Stimulated activated CD4-positive, alpha-beta T cell treated with anti-CD3 and anti-CD28 coated beads, Interleukin-15, amount 100 ng/mL, for 24 hours (primary cell): ENCODE results near the gene SYNDIG1L.
"Not testable (repeated sequence)": the region's sequence is repeated elsewhere in the genome, so short reads cannot be mapped to it uniquely, and the experiment has no call there.

Experiments used
- DNase-seq: peaks from one replicate; pipeline ENCODE4 v3.0.0-alpha.2; 2020

Gene SYNDIG1L

DNA sequence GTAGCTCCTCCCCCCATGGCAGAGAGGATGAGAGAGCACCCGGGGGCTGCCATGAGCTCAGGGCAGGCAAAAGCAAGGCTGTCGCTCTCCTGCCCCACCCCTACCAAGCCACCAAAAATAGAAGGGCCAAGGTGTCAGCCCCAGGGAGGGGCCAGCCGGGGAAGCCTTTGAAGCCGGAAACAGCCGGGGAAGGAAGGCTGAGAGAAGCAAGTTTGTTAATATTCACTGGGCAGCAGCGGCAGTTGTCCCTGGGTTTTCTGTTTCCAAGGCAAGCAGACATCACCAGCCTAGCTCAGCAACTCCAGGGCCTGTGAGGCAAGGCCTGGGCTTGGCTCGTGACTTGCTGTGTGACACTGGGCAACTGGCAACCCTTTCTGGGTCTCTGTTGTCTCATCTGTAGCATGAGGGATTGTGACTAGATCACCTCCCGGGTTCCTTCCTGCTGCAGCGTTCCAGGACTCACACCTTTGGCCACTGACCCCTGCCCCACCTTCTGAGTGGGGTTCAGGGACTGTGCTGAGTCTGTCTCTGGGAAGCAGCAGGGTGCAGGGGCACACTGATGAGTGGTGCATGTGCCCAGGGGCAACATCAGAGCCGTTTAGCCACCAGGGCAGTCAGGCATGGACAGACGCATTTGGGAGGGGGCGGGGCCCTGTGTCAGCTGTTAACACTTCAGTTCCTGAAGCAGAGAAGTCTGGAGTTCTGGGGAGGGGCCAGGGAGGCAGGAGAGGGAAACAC lies 24.3 kb downstream of the SYNDIG1L start:
- DNase-seq = peak; percentile 70

DNA sequence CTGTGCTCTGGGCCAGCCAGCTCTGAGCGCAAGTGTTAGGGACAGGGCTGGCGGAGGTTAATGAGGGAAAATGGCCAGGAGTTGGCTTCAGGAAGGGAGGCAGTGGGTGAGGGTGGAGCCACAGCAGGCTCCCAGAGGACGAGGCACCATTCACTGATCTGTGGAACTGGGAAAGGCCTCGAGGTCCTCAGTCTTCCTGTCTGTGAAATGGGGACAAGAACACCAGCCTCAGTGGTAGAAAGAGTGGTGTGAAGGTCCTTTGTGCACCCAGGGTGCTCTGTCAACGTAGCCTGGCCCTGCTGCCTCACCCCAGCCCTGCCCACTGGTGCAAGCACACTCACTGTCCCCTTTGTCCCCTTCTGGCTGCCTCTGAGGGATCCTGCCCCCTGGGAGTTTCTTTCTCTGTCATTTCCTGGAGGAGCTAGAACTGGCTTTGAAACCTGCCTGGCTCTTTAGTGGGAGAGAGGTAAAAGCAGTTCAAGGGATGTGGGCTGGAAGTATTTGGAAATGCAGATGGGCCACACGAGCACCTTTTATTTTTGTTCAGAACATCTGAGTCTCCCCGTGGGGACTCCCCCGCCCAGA lies 25.0 kb downstream of the SYNDIG1L start:
- DNase-seq = no peak

DNA sequence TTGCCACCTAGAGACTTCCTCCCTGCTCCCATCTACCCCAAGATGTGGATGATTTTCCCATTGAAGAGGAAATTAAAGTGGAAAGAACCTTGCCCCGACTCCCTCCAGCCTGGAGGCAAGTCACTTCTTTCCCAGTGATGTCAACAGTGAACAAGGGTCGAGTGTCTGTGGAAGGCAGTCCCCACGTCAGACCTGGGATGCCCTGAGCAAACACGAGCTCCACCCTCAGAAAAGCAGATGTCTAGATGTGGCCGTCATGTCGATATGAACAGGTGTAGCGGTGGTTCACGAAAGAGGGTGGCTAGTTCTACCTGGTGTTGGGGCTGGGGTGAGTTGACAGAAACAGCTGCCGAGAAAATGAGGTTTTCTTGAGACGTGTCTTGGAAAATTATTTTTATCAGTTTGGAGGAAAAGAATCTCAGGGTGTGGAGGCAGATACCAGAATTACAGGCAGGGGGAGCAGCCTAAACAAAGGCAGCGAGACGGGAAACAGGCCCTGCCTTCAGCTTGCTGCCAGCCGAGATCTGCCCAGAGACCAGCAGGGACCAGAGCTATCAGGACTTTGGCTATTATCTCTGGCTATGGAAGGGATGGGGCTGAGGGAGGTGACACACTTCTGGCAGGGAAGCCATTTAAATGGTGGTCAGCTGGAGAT lies 25.9 kb downstream of the SYNDIG1L start:
- no peak for DNase-seq

DNA sequence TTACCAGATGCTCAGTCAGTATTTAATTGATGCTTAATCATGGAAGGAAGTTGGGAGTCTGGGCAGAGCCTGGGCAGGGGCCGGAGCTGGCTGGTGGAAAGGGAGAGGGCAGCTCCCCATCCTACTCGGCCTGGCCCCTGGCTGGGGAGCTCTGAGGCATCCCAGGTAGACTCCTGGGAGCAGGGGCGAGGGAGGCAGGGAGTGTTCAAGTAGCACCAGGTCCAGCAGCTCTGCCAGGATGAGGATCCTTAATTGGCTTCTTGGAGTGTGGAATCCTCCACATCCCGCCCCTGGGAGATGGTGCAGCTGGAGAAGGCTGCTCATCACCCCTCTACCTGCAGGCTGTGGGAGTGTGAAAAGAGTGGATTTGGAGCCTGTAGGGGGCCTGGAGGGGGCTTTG lies 30.9 kb downstream of the SYNDIG1L start:
- DNase-seq = no peak

DNA sequence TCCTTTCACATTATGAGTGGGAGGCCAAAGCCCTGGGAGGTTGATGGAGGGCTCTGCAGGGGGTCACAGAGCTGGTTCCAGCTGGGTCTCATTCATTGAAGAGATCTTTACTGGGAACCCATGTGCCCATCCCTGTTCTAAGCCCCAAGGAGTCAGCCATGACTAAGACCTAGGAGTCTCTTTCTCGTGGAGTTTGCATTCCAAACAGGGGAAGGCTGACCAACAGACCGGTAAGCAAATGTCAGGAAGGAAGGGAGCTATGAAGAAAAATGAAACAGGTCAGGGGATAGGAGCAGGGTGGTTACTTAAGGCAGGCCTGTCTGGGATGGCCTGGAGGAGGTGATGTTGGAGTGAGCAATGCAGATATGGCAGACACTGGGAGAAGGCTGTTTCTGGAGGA lies 31.5 kb downstream of the SYNDIG1L start:
- no peak for DNase-seq

DNA sequence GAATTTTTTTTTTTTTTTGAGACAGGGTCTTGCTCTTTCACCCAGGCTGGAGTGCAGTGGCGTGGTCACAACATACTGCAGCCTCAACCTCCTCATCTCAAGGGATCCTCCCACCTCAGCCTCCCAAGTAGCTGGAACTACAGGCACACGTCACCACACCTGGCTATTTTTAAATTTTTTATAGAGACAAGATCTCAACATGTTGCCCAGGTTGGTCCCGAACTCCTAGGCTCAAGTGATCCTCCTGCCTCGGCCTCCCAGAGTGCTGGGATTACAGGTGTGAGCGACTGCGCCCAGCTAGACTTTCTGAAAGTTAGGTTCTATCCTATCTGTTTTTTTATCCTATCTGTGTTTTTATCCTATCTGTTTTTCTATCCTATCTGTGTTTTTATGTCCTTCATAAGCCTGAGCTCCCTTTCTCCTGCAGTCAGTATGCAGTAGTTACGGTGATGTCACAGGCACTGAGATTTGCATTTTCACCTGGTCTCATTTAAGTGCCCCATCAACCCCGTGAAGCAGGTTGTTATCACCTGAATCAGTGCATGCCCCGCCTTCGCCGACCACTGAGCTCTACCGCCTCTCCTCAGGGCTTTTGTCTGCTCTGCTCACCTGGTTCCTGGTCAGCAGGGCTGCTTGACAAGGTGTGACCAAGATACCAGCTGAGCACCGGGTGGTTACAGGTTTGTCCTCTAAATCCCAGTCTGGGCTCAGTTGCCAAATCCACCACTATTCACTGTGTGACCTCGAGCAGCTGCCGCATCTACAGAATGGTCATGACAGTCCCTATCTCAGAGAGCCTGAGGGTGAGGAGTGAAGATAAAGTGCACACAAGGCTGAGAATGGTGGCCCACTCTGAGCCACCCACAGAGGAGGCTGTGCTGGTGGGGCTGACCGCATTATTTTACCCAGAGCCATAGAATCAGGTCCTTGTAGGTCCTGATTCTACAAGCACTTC lies 33.1 kb downstream of the SYNDIG1L start:
- no peak for DNase-seq

DNA sequence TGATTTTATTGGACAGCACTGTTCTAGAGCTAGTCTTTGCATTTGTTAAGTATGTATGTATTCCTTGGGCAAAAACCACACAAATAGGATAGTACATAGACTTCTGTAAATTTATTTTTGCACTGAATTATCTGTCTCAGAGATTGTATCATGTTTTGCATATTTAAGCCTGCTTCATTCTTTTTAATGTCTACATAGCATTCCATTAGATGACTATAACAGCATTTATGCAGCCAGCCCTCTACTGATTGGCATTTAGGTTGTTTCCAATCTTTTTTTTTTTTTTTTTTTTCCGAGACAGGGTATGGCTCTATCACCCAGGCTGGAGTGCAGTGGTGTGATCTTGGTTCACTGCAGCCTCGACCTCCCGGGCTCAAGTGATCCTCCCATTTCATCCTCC lies 34.5 kb downstream of the SYNDIG1L start:
- DNase-seq = no peak

DNA sequence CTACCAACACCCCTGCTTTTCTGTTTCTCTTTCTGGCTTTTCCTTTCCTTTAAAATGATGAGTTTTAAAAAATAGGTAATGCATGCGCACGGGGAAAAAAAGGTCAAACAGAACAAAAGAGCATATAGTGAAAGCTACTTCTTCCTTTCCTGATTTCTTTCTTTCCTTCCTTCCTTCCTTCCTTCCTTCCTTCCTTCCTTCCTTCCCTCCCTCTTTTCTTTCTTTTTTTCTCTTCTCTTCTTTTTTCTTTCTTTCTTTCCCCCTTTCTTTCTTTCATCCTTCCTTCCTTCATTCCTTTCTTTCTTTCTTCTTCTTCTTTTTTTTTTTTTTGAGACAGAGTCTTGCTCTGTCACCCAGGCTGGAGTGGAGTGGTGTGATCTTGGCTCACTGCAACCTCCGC lies 35.5 kb downstream of the SYNDIG1L start:
- DNase-seq = not testable (repeated sequence)

DNA sequence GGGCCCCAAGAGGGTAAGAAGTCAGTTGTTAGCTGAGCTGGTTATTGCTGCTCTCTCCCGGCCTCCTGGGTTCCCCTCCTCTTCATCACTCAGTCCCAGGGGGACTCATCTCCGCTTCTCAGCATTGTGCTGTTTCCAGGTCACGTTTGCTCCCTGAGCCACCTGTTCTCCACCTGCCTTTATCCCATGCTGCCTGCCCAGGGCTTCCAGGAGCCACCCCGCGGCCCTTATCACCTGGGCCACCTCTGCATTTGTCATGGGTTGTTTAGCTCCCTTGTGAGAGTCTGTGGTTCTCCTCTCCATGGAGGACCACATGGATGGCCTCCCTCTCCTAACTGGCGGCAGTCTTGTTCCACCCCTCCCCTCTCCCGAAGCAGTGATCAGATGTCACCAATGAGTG lies 36.0 kb downstream of the SYNDIG1L start:
- no peak for DNase-seq

DNA sequence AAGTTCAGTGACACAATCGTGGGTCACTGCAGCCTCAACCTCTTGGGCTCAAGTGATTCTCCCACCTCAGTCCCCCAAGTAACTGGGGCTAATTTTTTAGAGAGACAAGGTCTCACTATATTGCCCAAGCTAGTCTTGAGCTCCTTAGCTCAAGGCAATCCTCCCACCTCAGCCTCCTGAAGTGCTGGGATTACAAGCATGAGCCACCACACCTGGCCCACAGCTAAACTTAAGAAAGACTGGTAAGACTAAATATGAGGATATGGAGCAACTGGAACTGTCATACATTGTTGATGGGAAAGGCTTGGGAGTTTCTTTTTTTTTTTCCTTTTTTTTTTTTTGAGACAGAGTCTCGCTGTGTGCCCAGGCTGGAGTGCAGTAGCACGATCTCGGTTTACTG lies 43.8 kb downstream of the SYNDIG1L start:
- no peak for DNase-seq

DNA sequence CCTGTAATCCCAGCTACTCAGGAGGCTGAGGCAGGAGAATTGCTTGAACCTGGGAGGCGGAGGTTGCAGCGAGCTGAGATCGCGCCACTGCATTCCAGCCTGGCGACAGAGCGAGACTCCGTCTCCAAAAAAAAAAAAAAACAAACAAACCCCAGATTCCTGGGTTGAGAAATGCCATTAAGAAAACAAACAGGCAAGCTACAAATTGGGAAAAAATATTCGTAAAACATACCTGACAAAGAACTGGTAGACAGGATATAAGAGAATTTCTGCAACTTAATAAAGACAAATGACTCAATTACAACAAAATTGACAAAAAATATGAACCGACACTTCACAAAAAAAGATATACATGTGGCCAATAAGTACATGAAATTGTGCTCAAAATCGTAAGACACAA lies 44.4 kb downstream of the SYNDIG1L start:
- DNase-seq = not testable (repeated sequence)

DNA sequence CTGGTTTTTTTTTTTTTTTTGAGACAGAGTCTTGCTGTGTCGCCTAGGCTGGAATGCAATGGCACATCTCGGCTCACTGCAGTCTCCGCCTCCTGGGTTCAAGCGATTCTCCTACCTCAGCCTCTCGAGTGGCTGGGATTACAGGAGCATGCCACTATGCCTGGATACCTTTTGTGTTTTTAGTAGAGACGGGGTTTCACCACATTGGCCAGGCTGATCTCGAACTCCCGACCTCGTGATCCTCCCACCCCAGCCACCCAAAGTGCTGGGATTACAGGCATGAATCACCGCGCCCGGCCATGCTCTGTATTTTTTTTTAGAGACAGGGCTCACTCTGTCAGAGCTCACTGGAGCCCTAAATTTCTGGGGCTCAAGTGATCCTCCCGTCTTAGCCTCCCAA lies 45.2 kb downstream of the SYNDIG1L start:
- DNase-seq = no peak

DNA sequence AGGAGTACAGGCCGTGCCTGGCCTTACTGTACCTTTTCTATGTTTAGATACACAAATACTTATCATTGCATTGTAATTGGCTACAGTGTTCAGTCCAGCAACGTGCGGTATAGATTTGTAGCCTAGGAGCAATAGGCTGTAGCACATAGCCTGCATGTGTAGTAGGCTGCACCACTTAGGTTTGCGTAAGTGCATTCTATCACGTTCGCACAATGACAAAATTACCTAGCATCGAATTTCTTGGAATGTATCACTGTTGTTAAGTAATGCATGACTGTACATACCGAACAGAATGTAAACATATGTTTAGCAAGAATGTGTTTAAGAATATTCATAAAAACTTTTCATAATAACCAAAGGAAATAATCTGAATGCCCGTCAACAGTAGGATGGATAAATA lies 45.8 kb downstream of the SYNDIG1L start:
- DNase-seq = no peak

DNA sequence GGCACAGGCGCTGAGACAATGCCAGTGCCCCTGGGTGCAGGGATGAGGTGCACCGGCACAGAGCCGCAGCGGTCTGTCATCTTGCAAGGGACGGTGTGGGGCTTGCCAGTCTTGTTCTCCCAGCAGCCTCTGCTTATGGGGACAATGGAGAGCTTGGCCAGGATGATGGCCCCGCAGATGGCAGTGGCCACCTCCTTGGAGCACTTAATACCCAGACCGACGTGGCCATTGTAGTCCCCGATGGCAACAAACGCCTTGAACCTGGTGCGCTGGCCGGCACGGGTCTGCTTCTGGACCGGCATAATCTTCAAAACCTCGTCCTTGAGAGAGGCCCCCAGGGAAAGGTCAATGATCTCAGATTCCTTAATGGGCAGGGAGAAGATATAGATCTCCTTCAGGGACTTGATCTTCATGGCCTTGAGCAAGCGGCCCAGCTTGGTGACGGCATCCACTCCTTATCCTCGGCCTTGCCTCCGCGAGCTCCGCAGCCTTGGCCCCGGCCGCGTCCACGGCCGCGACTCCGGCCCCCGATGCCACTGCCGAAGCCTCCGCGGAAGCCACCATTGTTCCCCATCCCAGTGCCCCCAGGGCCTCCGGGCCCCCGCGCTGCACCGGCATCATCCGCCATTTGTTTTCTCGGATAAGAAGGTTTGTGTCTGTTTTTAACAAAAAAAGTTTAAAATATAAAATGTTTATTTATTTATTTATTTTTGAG lies 47.9 kb downstream of the SYNDIG1L start:
- DNase-seq = no peak

DNA sequence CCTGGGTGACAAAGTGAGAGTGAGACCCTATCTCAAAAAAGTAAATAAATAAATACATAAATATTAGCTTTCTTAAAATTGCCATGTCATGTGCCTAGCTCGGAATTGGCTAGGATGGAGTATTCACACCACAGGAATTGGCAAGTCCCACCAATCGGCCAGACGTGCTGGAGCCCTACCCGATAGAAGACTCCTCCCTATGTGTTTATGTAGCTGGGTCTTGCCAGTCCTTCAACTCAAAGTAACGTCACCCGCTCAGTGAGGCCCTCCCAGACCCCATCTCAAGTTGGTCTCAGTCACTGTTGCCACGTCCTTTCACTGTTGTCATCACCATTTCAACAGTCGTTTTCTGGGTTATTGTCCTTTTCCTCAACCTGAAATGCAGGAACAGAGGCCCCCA lies 57.6 kb downstream of the SYNDIG1L start:
- DNase-seq = no peak

DNA sequence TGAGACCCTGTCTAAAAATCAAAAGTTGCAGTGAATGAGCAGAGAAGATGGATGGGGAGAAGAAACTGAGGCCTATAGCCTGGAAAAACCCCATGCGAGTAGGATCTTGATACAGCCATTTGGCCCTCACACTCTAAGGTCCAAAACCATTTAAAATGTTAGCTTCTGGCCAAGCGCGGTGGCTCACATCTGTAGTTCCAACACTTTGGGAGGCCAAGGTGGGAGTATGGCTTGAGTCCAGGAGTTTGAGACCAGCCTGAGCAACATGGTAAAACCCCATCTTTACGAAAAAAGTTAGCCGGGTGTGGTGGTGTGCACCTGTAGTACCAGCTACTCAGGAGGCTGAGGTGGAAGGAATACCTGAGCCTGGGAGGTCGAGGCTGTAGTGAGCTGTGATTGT lies 58.0 kb downstream of the SYNDIG1L start:
- DNase-seq = no peak

DNA sequence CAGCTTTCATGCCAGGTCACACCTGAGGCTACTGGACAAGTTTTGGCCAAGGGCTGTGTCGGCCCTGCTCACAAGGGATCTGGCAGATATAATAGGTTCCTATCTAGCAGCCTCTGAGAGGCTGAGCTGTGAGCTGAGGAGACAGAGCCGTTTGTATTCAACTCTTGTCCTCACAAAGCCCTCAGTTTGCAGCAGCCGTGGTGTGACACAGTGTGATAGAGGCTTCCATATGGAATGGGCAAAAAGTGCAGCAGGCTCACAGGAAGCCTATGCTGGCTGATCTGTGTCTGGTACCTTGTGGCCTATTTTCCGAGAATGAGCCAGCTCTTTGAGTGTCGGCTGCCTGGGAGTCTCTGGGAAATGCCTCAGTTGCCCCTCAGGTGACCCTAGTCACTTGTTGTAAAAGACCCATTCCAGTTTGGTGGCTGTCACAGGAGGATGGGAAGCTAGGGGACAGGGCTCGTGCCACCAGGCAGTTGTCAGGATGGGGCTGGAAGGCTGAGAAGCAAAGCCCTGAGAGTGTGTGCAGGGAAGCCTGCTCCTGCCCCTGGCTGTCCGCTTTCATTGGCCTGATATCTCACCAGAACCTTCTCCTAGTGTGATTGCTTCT lies 61.6 kb downstream of the SYNDIG1L start:
- DNase-seq = no peak

DNA sequence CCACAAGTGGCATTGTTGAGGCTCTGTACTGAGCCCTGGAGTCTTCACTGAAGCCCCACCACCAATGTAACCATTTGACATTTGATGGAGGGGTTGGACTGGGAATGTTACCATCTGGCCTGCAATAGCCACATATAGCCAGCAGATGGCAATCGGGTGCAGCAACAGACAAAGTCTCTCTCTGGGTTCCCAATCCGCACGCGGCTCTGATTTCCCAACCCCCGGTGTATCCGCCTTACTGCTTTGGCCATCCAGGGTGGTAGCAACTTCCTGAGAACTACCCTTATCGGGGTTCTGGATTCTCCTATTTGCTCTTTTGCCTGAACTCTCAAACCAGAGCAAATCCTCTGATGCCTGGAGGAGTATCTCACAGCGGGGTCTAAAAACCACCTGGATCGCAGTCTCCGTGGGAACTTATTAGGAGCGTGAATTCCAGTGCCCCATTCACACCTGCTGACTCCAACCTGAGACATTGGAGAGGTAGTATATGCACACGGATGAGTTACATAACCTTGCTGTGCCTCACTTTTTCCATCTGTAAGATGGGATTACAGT lies 63.6 kb downstream of the SYNDIG1L start:
- peak; percentile 79 for DNase-seq

DNA sequence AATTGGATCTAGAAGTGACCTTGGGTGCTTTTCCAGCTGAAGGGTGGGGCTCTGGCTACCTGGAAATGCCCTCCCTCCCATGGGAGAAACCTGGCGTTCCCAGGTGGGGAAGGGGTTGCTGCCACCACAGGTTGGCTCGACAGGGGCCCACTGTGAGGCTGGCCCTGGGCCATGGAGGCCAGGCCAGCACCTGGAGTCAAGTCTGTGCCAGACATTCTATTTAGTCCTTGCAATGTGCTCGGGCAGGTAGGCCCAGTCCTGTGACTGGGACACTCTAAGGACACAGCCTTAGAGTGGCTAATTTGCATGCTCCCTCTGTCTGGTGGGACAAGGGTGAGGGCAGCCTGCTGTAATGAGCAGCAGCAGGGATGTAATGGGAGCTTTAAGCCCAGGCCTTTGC lies 65.8 kb downstream of the SYNDIG1L start:
- DNase-seq = no peak

DNA sequence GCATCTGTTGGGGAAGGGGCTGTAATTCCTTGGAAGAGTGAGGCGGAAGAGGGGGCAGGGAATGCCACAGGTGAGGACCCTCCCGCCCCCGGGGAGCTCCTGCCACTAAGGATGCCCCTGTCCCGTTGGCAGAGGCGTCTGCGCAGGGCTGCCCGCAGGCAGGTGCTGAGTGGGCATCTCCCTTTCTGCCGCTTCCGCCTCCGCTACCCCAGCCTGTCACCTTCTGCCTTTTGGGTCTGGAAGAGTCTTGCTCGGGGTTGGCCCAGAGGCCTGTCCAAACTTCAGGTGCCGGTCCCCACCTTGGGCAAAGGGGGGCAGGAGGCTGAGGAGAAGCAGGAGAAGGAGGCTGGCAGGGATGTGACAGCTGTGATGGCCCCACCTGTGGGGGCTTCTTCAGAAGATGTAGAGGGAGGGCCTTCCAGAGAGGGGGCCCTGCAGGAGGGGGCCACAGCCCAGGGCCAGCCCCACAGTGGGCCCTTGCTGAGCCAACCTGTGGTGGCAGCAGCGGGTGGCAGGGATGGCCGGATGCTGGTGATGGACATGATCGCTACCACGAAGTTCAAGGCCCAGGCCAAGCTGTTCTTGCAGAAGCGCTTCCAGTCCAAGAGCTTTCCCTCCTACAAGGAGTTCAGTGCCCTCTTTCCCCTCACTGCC lies 67.7 kb downstream of the SYNDIG1L start:
- no peak for DNase-seq

DNA sequence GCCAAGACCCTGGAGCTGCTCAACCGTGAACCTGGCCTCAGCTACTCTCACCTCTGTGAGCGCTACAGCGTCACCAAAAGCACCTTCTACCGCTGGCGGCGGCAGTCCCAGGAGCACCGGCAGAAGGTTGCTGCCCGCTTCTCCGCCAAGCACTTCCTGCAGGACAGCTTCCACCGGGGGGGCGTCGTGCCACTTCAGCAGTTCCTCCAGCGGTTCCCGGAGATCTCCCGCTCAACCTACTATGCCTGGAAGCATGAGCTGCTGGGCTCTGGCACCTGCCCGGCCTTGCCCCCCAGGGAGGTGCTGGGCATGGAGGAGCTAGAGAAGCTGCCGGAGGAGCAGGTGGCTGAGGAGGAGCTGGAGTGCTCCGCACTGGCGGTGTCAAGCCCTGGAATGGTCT lies 68.4 kb downstream of the SYNDIG1L start:
- no peak for DNase-seq
